Globus pallidus (tissue), 1 donor: ENCODE measurements around the gene ASCC1.

ENCODE experiments used
- DNase-seq: peaks from one replicate; pipeline ENCODE4 v3.0.0-alpha.2; 2015; ENCODE audit warnings: low spot score

Gene ASCC1

GRCh38 chr10:72065439-72066025, 150.5 kb downstream of the ASCC1 start:
- no peak for DNase-seq

GRCh38 chr10:72063703-72064391, 152.2 kb downstream of the ASCC1 start:
- no peak for DNase-seq

- DNase-seq: no peak
Measured at GRCh38 chr10:72062832-72063702, 153.0 kb downstream of the ASCC1 start.

GRCh38 chr10:72062382-72062781, 153.7 kb downstream of the ASCC1 start:
- no peak for DNase-seq

- no peak for DNase-seq
Measured at GRCh38 chr10:72061930-72062329, 154.1 kb downstream of the ASCC1 start.

GRCh38 chr10:72061491-72061890, 154.6 kb downstream of the ASCC1 start:
- DNase-seq: no peak

GRCh38 chr10:72059843-72060822, 155.9 kb downstream of the ASCC1 start:
- DNase-seq: no peak

- no peak for DNase-seq
Measured at GRCh38 chr10:72058989-72059842, 156.9 kb downstream of the ASCC1 start.

- DNase-seq: no peak
Measured at GRCh38 chr10:72058347-72058898, 157.7 kb downstream of the ASCC1 start.

- no peak for DNase-seq
Measured at GRCh38 chr10:72056932-72057751, 158.9 kb downstream of the ASCC1 start.

- no peak for DNase-seq
Measured at GRCh38 chr10:72056113-72056512, 160.0 kb downstream of the ASCC1 start.

GRCh38 chr10:72053690-72054089, 162.4 kb downstream of the ASCC1 start:
- DNase-seq: no peak

GRCh38 chr10:72050873-72051272, 165.2 kb downstream of the ASCC1 start:
- no peak for DNase-seq

GRCh38 chr10:72049969-72050781, 165.9 kb downstream of the ASCC1 start:
- DNase-seq: no peak

- no peak for DNase-seq
Measured at GRCh38 chr10:72049472-72049871, 166.6 kb downstream of the ASCC1 start.

- peak; percentile 96 for DNase-seq
Measured at GRCh38 chr10:72048450-72049124, 167.5 kb downstream of the ASCC1 start.
